Astrocyte (in vitro differentiated cells and primary cell): ENCODE data around the gene IFT172. TPM values are rescaled to one million over a fixed set of nuclear protein-coding genes. Genes with fewer than 3 reads are reported as not detected.

Experiments used
- DNase-seq: peaks from one replicate; pipeline ENCODE4 v3.0.0-alpha.2; 2010; ENCODE audit warnings: low read depth
- FAIRE-seq: peaks from 2 replicates; lab custom pipeline; 2011; peaks lifted over from hg19 to GRCh38; lab: Jason Lieb, UNC
- H2AFZ ChIP-seq: 2 replicates; pipeline ENCODE4 v1.6.0; 2012; ENCODE audit warnings: low read depth, low read length, inconsistent platforms
- H3K27ac ChIP-seq: 2 replicates; pipeline ENCODE4 v1.5.1; 2011; ENCODE audit warnings: low read depth, low read length, inconsistent platforms
- H3K27me3 ChIP-seq: 2 replicates; pipeline ENCODE4 v1.6.0; 2011; ENCODE audit warnings: low read length, inconsistent platforms; ENCODE audit not compliant: insufficient read depth
- H3K36me3 ChIP-seq: 2 replicates; pipeline ENCODE4 v1.5.1; 2011; ENCODE audit warnings: low read length, inconsistent platforms; ENCODE audit not compliant: insufficient read depth
- H3K4me1 ChIP-seq: 2 replicates; pipeline ENCODE4 v1.5.1; 2011; ENCODE audit warnings: low read length, inconsistent platforms; ENCODE audit not compliant: insufficient read depth
- H3K4me2 ChIP-seq: 2 replicates; pipeline ENCODE4 v1.6.0; 2012; ENCODE audit warnings: low read length, inconsistent platforms
- H3K4me3 ChIP-seq: 2 replicates; pipeline ENCODE4 v1.5.1; 2011; ENCODE audit warnings: low read depth, mild to moderate bottlenecking, low read length, inconsistent platforms; ENCODE audit not compliant: insufficient read depth
- H3K79me2 ChIP-seq: 2 replicates; pipeline ENCODE4 v1.6.0; 2012; ENCODE audit warnings: mild to moderate bottlenecking, low read length, inconsistent platforms; ENCODE audit not compliant: insufficient read depth
- H3K9ac ChIP-seq: 2 replicates; pipeline ENCODE4 v1.6.0; 2012; ENCODE audit warnings: mild to moderate bottlenecking, low read length, inconsistent platforms
- H3K9me3 ChIP-seq: 2 replicates; pipeline ENCODE4 v1.5.1; 2012; ENCODE audit warnings: low read depth, mild to moderate bottlenecking, low read length, inconsistent platforms; ENCODE audit not compliant: insufficient read depth
- H4K20me1 ChIP-seq: 2 replicates; pipeline ENCODE4 v1.6.0; 2012; ENCODE audit warnings: low read length, inconsistent platforms; ENCODE audit not compliant: insufficient read depth
- H3K27ac Mint-ChIP-seq: one replicate; pipeline ENCODE4 v1.8.0; 2021; ENCODE audit warnings: mild to moderate bottlenecking, mixed read lengths; ENCODE audit not compliant: unreplicated experiment
- H3K27me3 Mint-ChIP-seq: one replicate; pipeline ENCODE4 v1.8.0; 2021; ENCODE audit warnings: low read depth, mixed read lengths; ENCODE audit not compliant: unreplicated experiment
- H3K36me3 Mint-ChIP-seq: one replicate; pipeline ENCODE4 v1.8.0; 2021; ENCODE audit warnings: low read depth, mixed read lengths; ENCODE audit not compliant: unreplicated experiment
- H3K4me1 Mint-ChIP-seq: one replicate; pipeline ENCODE4 v1.8.0; 2021; ENCODE audit warnings: low read depth, mixed read lengths; ENCODE audit not compliant: unreplicated experiment
- H3K4me3 Mint-ChIP-seq: one replicate; pipeline ENCODE4 v1.8.0; 2021; ENCODE audit warnings: mild to moderate bottlenecking, moderate library complexity, mixed read lengths; ENCODE audit not compliant: unreplicated experiment
- H3K9me3 Mint-ChIP-seq: one replicate; pipeline ENCODE4 v1.8.0; 2021; ENCODE audit warnings: mild to moderate bottlenecking, mixed read lengths; ENCODE audit not compliant: unreplicated experiment
- CTCF ChIP-seq: IDR thresholded peaks from 2 replicates; pipeline ENCODE4 v1.5.1; 2011; ENCODE audit warnings: low read depth, mild to moderate bottlenecking, inconsistent platforms, low read length, moderate library complexity; ENCODE audit not compliant: insufficient read depth
- EZH2 ChIP-seq: IDR thresholded peaks from 2 replicates; pipeline ENCODE4 v1.6.1; 2012; ENCODE audit warnings: mild to moderate bottlenecking, low read length, inconsistent platforms; ENCODE audit not compliant: insufficient read depth
- total RNA-seq: library from RNA; stranded (reverse); gene quantifications from 2 replicates; pipeline ENCODE4 v1.2.1, GENCODE V29; 2021

Gene IFT172
- total RNA-seq, 1 donor from 2014 or later = 15.4 TPM

- Mint-ChIP-seq H3K27me3 (no peaks in the 10 kb centered on the region), H3K27ac (no peak overlapping the region), H3K4me1 (no peaks in the 10 kb centered on the region), H3K9me3 (no peaks in the 10 kb centered on the region), H3K4me3 (no peak overlapping the region), H3K36me3 (peaks cover 29% of the 10 kb centered on the region)
- Histone ChIP-seq H3K9me3 (no peaks in the 10 kb centered on the region), H3K27me3 (no peaks in the 10 kb centered on the region), H3K4me2 (no peak overlapping the region), H3K79me2 (no peaks in the 10 kb centered on the region), H4K20me1 (no peaks in the 10 kb centered on the region), H3K4me3 (no peak overlapping the region), H3K9ac (no peak overlapping the region), H3K4me1 (no peaks in the 10 kb centered on the region), H3K27ac (no peak overlapping the region), H3K36me3 (peaks cover 24% of the 10 kb centered on the region), H2AFZ (no peak overlapping the region)
- no peak for DNase-seq
- no peak for TF ChIP-seq CTCF
- TF ChIP-seq EZH2 = no peak
- FAIRE-seq = no peak
These were observed 38.4 kb downstream of the IFT172 start for GRCh38 chr2:27451095-27451494.

GRCh38 chr2:27448381-27448780 lies 41.2 kb downstream of the IFT172 start:
- H3K4me3 ChIP-seq = no peak overlapping the region
- H3K36me3 ChIP-seq = peaks cover 22% of the 10 kb centered on the region
- no peak overlapping the region for H3K9ac ChIP-seq
- no peaks in the 10 kb centered on the region for H3K4me1 ChIP-seq
- Mint-ChIP-seq H3K4me3 (no peak overlapping the region), H3K9me3 (no peaks in the 10 kb centered on the region), H3K27me3 (no peaks in the 10 kb centered on the region), H3K27ac (no peak overlapping the region), H3K36me3 (peaks cover 22% of the 10 kb centered on the region), H3K4me1 (no peaks in the 10 kb centered on the region)
- H3K4me2 ChIP-seq = no peak overlapping the region
- H2AFZ ChIP-seq = no peak overlapping the region
- FAIRE-seq (no peak), DNase-seq (no peak)
- H4K20me1 ChIP-seq = no peaks in the 10 kb centered on the region
- H3K27ac ChIP-seq = no peak overlapping the region
- H3K27me3 ChIP-seq = no peaks in the 10 kb centered on the region
- no peaks in the 10 kb centered on the region for H3K9me3 ChIP-seq
- no peaks in the 10 kb centered on the region for H3K79me2 ChIP-seq
- TF ChIP-seq EZH2 = no peak
- TF ChIP-seq CTCF = no peak

GRCh38 chr2:27446057-27446456 lies 43.5 kb downstream of the IFT172 start:
- no peak overlapping the region for H3K27ac Mint-ChIP-seq
- Histone ChIP-seq H4K20me1 (peaks cover 8% of the 10 kb centered on the region), H3K36me3 (peaks cover 15% of the 10 kb centered on the region), H3K4me3 (no peak overlapping the region), H3K4me2 (no peak overlapping the region), H3K9ac (no peak overlapping the region), H3K4me1 (no peaks in the 10 kb centered on the region), H3K27me3 (no peaks in the 10 kb centered on the region), H3K79me2 (no peaks in the 10 kb centered on the region), H2AFZ (no peak overlapping the region), H3K27ac (no peak overlapping the region), H3K9me3 (no peaks in the 10 kb centered on the region)
- no peaks in the 10 kb centered on the region for H3K27me3 Mint-ChIP-seq
- no peaks in the 10 kb centered on the region for H3K4me1 Mint-ChIP-seq
- TF ChIP-seq EZH2 (no peak), CTCF (no peak)
- FAIRE-seq (no peak), DNase-seq (no peak)
- peaks cover 29% of the 10 kb centered on the region for H3K36me3 Mint-ChIP-seq
- no peaks in the 10 kb centered on the region for H3K9me3 Mint-ChIP-seq
- no peak overlapping the region for H3K4me3 Mint-ChIP-seq
